ENCODE measurements around the gene GEMIN4.
"Not testable (repeated sequence)": the region's sequence is repeated elsewhere in the genome, so short reads cannot be mapped to it uniquely, and the experiment has no call there.

DNA sequence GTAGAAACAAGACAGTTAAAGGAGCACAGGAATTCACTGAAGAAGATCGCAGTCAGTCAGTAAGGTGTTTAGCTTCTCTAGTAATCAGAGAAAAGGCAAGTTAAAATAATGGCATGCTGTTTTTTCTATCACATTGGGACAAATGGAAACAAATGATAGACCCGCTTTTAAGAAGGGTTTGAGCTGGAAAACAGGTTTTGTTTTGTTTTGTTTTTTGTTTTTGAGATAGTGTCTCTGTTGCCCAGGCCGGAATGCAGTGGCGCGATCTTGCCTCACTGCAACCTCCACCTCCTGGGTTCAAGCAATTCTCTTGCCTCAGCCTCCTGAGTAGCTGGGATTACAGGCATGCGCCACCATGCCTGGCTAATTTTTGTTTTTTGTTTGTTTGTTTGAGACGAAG lies 33.8 kb upstream of the GEMIN4 start:
- not testable (repeated sequence) for TF ChIP-seq CTCF (IDR thresholded peaks at IDR 0.05 in 4 of 5, conservative IDR thresholded peaks at IDR 0.05 in 1 of 5); POLR2A (IDR thresholded peaks at IDR 0.05)

Data from gastrocnemius medialis (tissue), 4 donors.